Tongue (tissue), 2 donors: Measurements from ENCODE around the gene PEX16. TPM values are rescaled to one million over a fixed set of nuclear protein-coding genes. Genes with fewer than 3 reads are reported as not detected.

Experiments
- DNase-seq: peaks from one replicate; pipeline ENCODE4 v3.0.0-alpha.2; 2015
- total RNA-seq: library from RNA; depleted of rRNA; stranded (reverse); fragments of >200 nt; gene quantifications from one replicate; pipeline ENCODE4 v1.2.3, GENCODE V29; 2014

PEX16 gene
- total RNA-seq, 1 donor from 2014 or later: 8.0 TPM

DNA sequence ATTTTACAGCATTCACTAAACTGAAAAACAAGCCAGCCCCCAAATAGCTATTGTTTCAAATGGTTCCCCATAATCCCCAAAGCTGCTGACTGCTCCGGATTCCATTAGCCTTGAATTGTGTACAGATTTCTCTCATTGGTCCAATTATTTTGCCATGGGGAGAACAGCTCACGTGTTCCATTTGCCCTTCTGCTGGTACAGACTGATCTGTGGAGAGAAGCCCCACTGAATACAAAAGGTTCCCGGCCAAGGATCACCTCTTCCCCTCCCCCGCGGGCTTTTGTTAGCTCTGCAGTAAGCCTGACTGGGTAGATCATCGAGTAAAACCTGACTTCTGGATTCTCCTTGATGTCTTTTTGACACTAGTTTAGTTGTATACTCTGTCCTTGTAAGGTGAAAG lies 41.3 kb downstream of the PEX16 start:
- DNase-seq: no peak

DNA sequence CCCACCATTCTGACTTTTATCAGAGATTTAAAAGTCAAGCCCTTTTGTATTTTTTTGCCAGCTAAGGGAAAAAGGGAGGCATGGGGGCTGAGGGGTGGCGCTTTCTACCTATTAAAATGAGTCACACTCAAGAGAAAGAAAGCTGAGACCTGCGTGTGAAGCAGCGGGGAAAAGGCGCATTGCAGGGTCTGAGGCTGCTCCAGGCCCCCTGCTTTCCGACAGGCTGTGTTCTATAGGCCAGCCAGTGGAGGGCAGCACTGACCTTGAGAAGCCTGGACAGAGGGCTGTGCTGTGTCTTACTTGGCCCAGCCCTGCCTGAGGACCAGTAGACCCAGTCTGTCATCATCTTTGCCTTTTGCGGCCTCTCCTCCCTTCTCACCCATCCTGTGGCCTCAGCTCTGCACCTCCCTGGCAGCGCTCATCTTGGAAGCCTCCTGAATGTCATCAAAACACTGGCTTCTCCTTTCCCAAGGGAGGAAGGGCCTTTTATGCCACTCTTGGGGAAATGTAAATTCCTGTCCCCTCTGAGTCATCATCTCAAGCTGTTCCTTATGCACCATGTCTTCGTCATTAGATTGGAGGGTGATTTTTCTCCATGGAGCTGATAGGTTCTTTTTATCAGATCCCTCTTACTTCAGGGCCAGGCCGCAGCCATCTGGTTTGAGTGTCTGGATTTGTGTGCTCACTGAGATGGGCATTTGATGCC lies 44.9 kb downstream of the PEX16 start:
- DNase-seq: peak; percentile 67

DNA sequence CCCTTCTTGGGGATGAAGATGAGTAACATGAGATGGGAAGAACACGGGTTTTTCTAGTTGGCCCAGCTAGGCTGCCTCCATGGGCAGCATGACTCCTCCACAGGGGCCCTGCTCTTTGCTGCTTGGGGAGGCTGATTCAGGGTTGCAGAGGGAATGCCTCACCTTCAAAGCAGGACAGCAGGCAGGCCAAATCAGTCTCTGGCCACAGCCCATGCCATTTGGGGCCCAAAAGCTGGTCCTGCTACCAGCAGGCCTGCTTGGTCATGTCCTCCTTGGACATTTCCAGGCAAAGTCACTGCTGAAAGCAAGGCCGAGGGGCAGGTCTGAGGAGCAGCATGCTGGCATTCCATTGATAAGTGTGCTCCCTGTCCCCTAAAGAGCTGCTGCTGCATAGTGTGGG lies 46.0 kb downstream of the PEX16 start:
- no peak for DNase-seq

GRCh38 chr11:45870706-45871105 lies 47.0 kb downstream of the PEX16 start:
- DNase-seq: no peak

- no peak for DNase-seq
Observed at GRCh38 chr11:45869551-45869950, 48.1 kb downstream of the PEX16 start.

DNA sequence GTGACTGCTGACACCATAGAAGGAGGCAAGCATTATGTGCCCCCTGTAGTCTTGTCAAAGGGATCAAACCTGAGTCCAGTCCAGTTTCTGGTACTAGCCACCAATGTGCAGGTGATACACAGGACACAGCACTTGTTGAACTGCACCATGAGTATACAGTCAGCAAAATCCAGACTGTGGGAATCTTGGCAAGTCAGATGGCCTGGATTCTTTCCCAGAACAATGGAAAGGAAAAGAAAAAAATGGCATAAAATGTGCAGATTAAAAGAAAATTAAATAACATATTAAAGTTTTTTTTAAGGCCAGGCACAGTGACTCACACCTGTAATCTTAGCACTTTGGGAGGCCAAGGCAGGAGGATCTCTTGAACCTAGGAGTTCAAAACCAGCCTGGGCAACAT lies 53.6 kb downstream of the PEX16 start:
- no peak for DNase-seq

GRCh38 chr11:45860764-45861510 lies 56.7 kb downstream of the PEX16 start:
- no peak for DNase-seq

DNA sequence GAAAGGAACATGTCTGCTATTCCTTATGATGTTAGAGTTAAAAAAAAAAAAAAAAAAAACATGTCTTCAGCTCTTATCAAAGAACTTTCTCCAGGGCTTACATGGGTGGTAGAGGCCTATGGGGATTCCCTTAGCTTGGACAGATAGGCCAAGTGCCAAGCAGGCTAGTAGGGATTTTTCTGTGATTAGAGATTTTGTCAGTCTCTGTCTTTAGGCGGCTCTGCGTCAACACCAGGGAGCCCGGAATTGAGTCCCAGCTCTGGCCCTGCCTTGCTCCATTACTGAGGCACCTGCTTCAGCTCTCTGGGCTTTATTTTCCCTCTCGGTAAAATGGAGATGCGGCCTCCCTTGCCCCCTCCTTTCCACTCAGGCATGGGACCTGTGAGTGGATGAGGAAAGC lies 57.3 kb downstream of the PEX16 start:
- DNase-seq: no peak

Other genes starting within 250 kb of the PEX16 start
- gene SLC35C1, start 112.7 kb downstream of the PEX16 start, total RNA-seq: 6.3 TPM
- 72.0 TPM for gene CRY2, start 70.4 kb downstream of the PEX16 start, total RNA-seq
- gene MAPK8IP1, start 32.2 kb downstream of the PEX16 start, total RNA-seq: 12.7 TPM
- not detected for gene FREY1, start 10.6 kb downstream of the PEX16 start, total RNA-seq
- 2.7 TPM for gene LARGE2, start 4.8 kb upstream of the PEX16 start, total RNA-seq
- 30.2 TPM for gene PHF21A, start 203.6 kb upstream of the PEX16 start, total RNA-seq